WERI-Rb-1 (cell line): ENCODE data around the gene PTCD1.

ENCODE experiments used
- DNase-seq: peaks from one replicate; pipeline ENCODE4 v3.0.0-alpha.2; 2020
- H3K27ac ChIP-seq: fragments of 250-450 bp; sonication (Bioruptor Pico); 2 replicates; pipeline ENCODE4 v1.5.1; 2020; ENCODE audit warnings: mild to moderate bottlenecking, moderate library complexity
- H3K27me3 ChIP-seq: fragments of 250-450 bp; sonication (Bioruptor Pico); 2 replicates; pipeline ENCODE4 v1.5.1; 2021; ENCODE audit warnings: mild to moderate bottlenecking, low read depth, moderate library complexity; ENCODE audit not compliant: insufficient read depth, severe bottlenecking
- H3K36me3 ChIP-seq: fragments of 250-450 bp; sonication (Bioruptor Pico); 2 replicates; pipeline ENCODE4 v1.5.1; 2020; ENCODE audit warnings: mild to moderate bottlenecking, moderate library complexity
- H3K4me3 ChIP-seq: 2 replicates; pipeline ENCODE4 v1.5.1; 2011; ENCODE audit warnings: low read depth, mild to moderate bottlenecking, control low read depth, low read length
- H3K9me3 ChIP-seq: fragments of 250-450 bp; sonication (Bioruptor Pico); 2 replicates; pipeline ENCODE4 v1.5.1; 2021; ENCODE audit warnings: mild to moderate bottlenecking, moderate library complexity; ENCODE audit not compliant: severe bottlenecking
- CTCF ChIP-seq: IDR thresholded peaks from 2 replicates; pipeline ENCODE4 v1.5.1; 2011; ENCODE audit warnings: low read depth, mild to moderate bottlenecking, control low read depth, inconsistent platforms, low read length

The PTCD1 gene

GRCh38 chr7:99409806-99410205 lies 28.8 kb downstream of the PTCD1 start:
- peaks cover 65% of the 10 kb centered on the region for H3K36me3 ChIP-seq

GRCh38 chr7:99409192-99409572 lies 29.4 kb downstream of the PTCD1 start:
- peak overlapping the region; percentile 100 for H3K27ac ChIP-seq
- H3K36me3 ChIP-seq: peaks cover 65% of the 10 kb centered on the region
- no peaks in the 10 kb centered on the region for H3K9me3 ChIP-seq
- no peaks in the 10 kb centered on the region for H3K27me3 ChIP-seq
- H3K4me3 ChIP-seq: peak overlapping the region; percentile 96
- DNase-seq: no peak
- TF ChIP-seq CTCF: no peak

More at GRCh38 chr7:99409806-99410205, 28.8 kb downstream of the PTCD1 start:
- Histone ChIP-seq H3K9me3 (no peaks in the 10 kb centered on the region), H3K4me3 (peak overlapping the region; percentile 96), H3K27ac (peak overlapping the region; percentile 100), H3K27me3 (no peaks in the 10 kb centered on the region)
- DNase-seq: no peak
- no peak for TF ChIP-seq CTCF

- DNase-seq: peak; percentile 92
Observed at GRCh38 chr7:99408379-99409191, 30.0 kb downstream of the PTCD1 start, which contains the start of the genes BUD31 and PDAP1. BUD31 (plus strand) TSS chr7:99408969; CDS start chr7:99411093, 2,124 bp downstream. PDAP1 (minus strand) TSS chr7:99408597; CDS start chr7:99408548, 49 bp downstream.

GRCh38 chr7:99407872-99408378 lies 30.7 kb downstream of the PTCD1 start:
- Histone ChIP-seq H3K9me3 (no peaks in the 10 kb centered on the region), H3K27ac (peak overlapping the region; percentile 100), H3K36me3 (peaks cover 67% of the 10 kb centered on the region), H3K4me3 (peak overlapping the region; percentile 96), H3K27me3 (no peaks in the 10 kb centered on the region)
- DNase-seq: peak; percentile 49
- TF ChIP-seq CTCF: no peak

More at GRCh38 chr7:99408379-99409191, 30.0 kb downstream of the PTCD1 start, which contains the start of the genes BUD31 and PDAP1:
- H3K4me3 ChIP-seq: peak within 1 kb of the TSS; percentile 96
- H3K27me3 ChIP-seq: no peaks in the 10 kb centered on the region
- H3K27ac ChIP-seq: peak within 1 kb of the TSS; percentile 100
- H3K9me3 ChIP-seq: no peaks in the 10 kb centered on the region
- TF ChIP-seq CTCF: no peak
- H3K36me3 ChIP-seq: peaks cover 65% of the 10 kb centered on the region

- no peaks in the 10 kb centered on the region for H3K9me3 ChIP-seq
- no peak for DNase-seq
- TF ChIP-seq CTCF: no peak
- H3K27me3 ChIP-seq: no peaks in the 10 kb centered on the region
- no peak overlapping the region for H3K27ac ChIP-seq
- peaks cover 65% of the 10 kb centered on the region for H3K36me3 ChIP-seq
- H3K4me3 ChIP-seq: no peak overlapping the region
Observed at GRCh38 chr7:99406557-99406956, 32.0 kb downstream of the PTCD1 start.
